Mesothelial cell of epicardium (in vitro differentiated cells): ENCODE data around the gene MACROD2. TPM values are rescaled to one million over a fixed set of nuclear protein-coding genes. Genes with fewer than 3 reads are reported as not detected.
A peak's percentile ranks its signal among the peaks of the same experiment; 100 is the strongest.

Experiments used
- DNase-seq, 2 experiments: peaks; one replicate each; pipeline ENCODE4 v3.0.0; 2021; ENCODE audit warnings: low spot score in 2 of 2; ENCODE audit not compliant: unreplicated experiment in 2 of 2
- H3K27ac Mint-ChIP-seq: 2 replicates; pipeline ENCODE4 v1.8.0; 2021; ENCODE audit warnings: mixed read lengths
- H3K27me3 Mint-ChIP-seq: 2 replicates; pipeline ENCODE4 v1.8.0; 2021; ENCODE audit warnings: low read depth, mixed read lengths
- H3K36me3 Mint-ChIP-seq: 2 replicates; pipeline ENCODE4 v1.8.0; 2021; ENCODE audit warnings: mixed read lengths
- H3K4me1 Mint-ChIP-seq: 2 replicates; pipeline ENCODE4 v1.8.0; 2021; ENCODE audit warnings: mixed read lengths
- H3K4me3 Mint-ChIP-seq: 2 replicates; pipeline ENCODE4 v1.8.0; 2021; ENCODE audit warnings: mild to moderate bottlenecking, moderate library complexity, mixed read lengths
- H3K9me3 Mint-ChIP-seq: 2 replicates; pipeline ENCODE4 v1.8.0; 2021; ENCODE audit warnings: mixed read lengths
- CTCF ChIP-seq: fragments of 200-600 bp; sonication (generic); IDR thresholded peaks from one replicate; pipeline ENCODE4 v1.5.0; 2021; ENCODE audit warnings: antibody characterized with exemption; ENCODE audit not compliant: unreplicated experiment
- total RNA-seq: library from RNA; stranded (reverse); gene quantifications from 3 replicates; pipeline ENCODE4 v1.2.1, GENCODE V29; 2021

Gene MACROD2
- total RNA-seq, 1 donor from 2014 or later: 10.0 TPM

DNA sequence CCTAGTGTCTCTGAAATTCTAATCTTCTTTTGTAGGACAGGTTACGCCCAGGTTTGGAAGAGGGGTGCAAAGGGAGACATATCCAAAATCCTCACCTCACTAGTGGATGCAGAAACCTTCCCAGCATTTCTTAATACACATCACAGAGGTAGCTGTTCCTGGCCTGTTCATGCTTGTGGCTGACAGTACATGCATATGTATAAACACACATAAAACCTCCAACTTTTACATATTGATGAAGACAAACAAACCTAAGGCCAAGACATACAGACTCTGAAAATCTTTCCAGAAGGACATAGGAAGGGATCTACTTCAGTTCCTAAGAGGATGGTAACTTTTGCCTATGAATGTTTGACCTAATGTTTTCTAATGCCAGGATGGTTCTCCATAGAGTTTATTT, 1214.2 kb downstream of the MACROD2 start:
- no peaks in the 10 kb centered on the region for H3K27me3 Mint-ChIP-seq
- DNase-seq: no peak
- peaks cover 24% of the 10 kb centered on the region for H3K9me3 Mint-ChIP-seq
- no peak overlapping the region for H3K4me3 Mint-ChIP-seq
- H3K4me1 Mint-ChIP-seq: peaks cover 6% of the 10 kb centered on the region
- no peak for TF ChIP-seq CTCF
- H3K27ac Mint-ChIP-seq: no peak overlapping the region
- H3K36me3 Mint-ChIP-seq: peaks cover 12% of the 10 kb centered on the region

DNA sequence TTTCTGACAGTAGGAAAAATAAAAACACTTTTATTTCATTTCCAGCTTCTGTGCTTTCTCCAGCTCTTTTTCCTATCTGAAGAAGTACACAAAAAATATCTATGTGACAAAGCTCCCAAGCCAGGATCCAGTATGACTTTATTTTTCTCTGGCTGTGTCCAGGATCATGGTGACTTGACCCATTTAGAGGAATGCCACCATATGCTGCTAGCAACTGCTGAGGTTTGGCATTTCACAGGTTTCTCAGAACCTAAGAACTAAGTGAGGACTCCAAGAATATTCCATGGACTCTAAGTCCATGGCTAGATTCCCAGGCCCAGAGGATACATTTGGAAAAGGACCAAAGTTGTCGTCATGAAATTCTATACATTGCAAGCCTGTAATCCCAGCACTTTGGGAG, 1218.7 kb downstream of the MACROD2 start:
- TF ChIP-seq CTCF: no peak
- Mint-ChIP-seq H3K27me3 (no peaks in the 10 kb centered on the region), H3K4me1 (no peaks in the 10 kb centered on the region), H3K36me3 (peaks cover 11% of the 10 kb centered on the region), H3K27ac (no peak overlapping the region), H3K9me3 (peaks cover 28% of the 10 kb centered on the region), H3K4me3 (no peak overlapping the region)
- no peak for DNase-seq

GRCh38 chr20:15220009-15220656, 1224.8 kb downstream of the MACROD2 start:
- H3K4me3 Mint-ChIP-seq: no peak overlapping the region
- peaks cover 11% of the 10 kb centered on the region for H3K36me3 Mint-ChIP-seq
- H3K27me3 Mint-ChIP-seq: no peaks in the 10 kb centered on the region
- no peak for TF ChIP-seq CTCF
- H3K27ac Mint-ChIP-seq: no peak overlapping the region
- H3K9me3 Mint-ChIP-seq: peaks cover 15% of the 10 kb centered on the region
- H3K4me1 Mint-ChIP-seq: peaks cover 42% of the 10 kb centered on the region
- no peak for DNase-seq

DNA sequence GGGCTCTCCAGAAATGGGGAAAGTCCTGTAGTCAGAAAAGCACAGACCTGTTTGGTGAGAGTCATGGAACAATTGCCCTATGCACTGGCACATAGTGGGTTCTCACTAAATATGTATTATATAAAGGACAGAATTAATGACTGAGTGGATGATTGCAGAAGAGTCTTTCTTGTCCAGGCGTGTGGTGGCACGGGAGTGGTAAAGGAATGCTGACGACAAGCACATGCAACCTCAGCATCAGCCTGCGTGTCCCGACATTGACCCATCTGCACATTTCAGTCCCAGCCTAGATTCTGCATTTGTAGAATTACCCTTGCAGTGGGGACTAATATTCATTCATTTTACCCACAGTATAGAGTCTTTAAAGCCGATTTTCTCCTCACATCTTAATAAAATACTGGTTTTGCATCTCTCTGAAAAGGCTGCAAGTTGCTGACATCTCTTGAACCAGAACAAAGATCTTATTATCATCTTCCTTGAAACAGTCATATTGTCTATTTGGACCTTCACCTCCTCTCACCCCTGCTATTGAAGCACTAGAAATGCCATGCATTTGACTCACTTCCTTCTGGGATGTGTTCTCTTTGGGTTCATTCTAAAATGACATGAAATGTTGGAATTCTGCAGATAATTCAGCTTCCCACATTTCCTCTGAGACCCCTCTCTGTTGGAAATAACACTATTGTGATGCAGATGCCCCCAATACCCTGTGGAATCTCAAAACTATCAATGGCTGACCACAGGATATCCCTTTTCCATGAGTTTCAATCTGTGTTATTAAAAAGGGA, 1225.7 kb downstream of the MACROD2 start:
- Mint-ChIP-seq H3K4me3 (no peak overlapping the region), H3K27me3 (no peaks in the 10 kb centered on the region), H3K4me1 (peaks cover 42% of the 10 kb centered on the region), H3K36me3 (peaks cover 11% of the 10 kb centered on the region), H3K9me3 (peaks cover 15% of the 10 kb centered on the region), H3K27ac (no peak overlapping the region)
- TF ChIP-seq CTCF: no peak
- DNase-seq: no peak

GRCh38 chr20:15222502-15223330, 1227.4 kb downstream of the MACROD2 start:
- Mint-ChIP-seq H3K4me1 (peaks cover 42% of the 10 kb centered on the region), H3K27me3 (no peaks in the 10 kb centered on the region), H3K4me3 (no peak overlapping the region), H3K36me3 (peaks cover 4% of the 10 kb centered on the region), H3K9me3 (peaks cover 5% of the 10 kb centered on the region), H3K27ac (peak overlapping the region; percentile 53)
- TF ChIP-seq CTCF: no peak
- no peak for DNase-seq
